ENCODE results near the gene C5orf34. TPM values are rescaled to one million over a fixed set of nuclear protein-coding genes. Genes with fewer than 3 reads are reported as not detected.

Gene C5orf34
- total RNA-seq, 2 donors from 2014 or later, result 1.5 to 4.5 TPM

GRCh38 chr5:43484106-43484849 lies 30.7 kb downstream of the C5orf34 start:
- TF ChIP-seq POLR2A (IDR thresholded peaks at IDR 0.05), result no peak
- TF ChIP-seq CTCF (IDR thresholded peaks at IDR 0.05), result peak; percentile 52 to 81 (median 74)
- peak; percentile 6 for TF ChIP-seq POLR2AphosphoS5 (IDR thresholded peaks at IDR 0.05)
- 3% methylated on average over 32 of the region's 32 CpGs for WGBS
- no peaks in the 10 kb centered on the region for H3K36me3 ChIP-seq
- H3K27me3 ChIP-seq (replicated peaks; ENCODE audit: insufficient read depth), result no peaks in the 10 kb centered on the region
- peak; percentile 81 for DNase-seq (ENCODE audit: low spot score)
- H3K4me1 ChIP-seq (replicated peaks), result no peaks in the 10 kb centered on the region
- intact Hi-C loops (cut with DNase I), result loop anchor here (5.0 to 10.0 kb wide), 4 partner anchors 33 to 377 kb away; partner anchors contain the start of genes C5orf34 and HMGCS1
- no peaks in the 10 kb centered on the region for H3K9me3 ChIP-seq
- H3K27ac ChIP-seq, result peak overlapping the region; percentile 95 to 96
- H3K4me3 ChIP-seq, result peak overlapping the region; percentile 76 to 93

GRCh38 chr5:43483298-43484105 lies 31.4 kb downstream of the C5orf34 start, which contains the start of gene TMEM267:
TMEM267 (minus strand) TSS chr5:43483865; CDS start chr5:43453969, 29,896 bp downstream.
- TF ChIP-seq POLR2AphosphoS5 (IDR thresholded peaks at IDR 0.05) (peak; percentile 73), POLR2A (IDR thresholded peaks at IDR 0.05) (peak; percentile 76), CTCF (IDR thresholded peaks at IDR 0.05) (no peak)
- Histone ChIP-seq H3K4me1 (replicated peaks) (no peaks in the 10 kb centered on the region), H3K27me3 (replicated peaks; ENCODE audit: insufficient read depth) (no peaks in the 10 kb centered on the region), H3K4me3 (peak within 1 kb of the TSS; percentile 76 to 93), H3K9me3 (no peaks in the 10 kb centered on the region), H3K36me3 (no peaks in the 10 kb centered on the region), H3K27ac (peak within 1 kb of the TSS; percentile 95 to 96)
- peak; percentile 92 for DNase-seq (ENCODE audit: low spot score)
- intact Hi-C loops (cut with DNase I), result loop anchor here (5.0 to 10.0 kb wide), 4 partner anchors 34 to 376 kb away; partner anchors contain the start of genes C5orf34 and HMGCS1
- under 1% methylated on average over 62 of the region's 62 CpGs for WGBS

GRCh38 chr5:43482490-43483297 lies 32.3 kb downstream of the C5orf34 start:
- TF ChIP-seq POLR2AphosphoS5 (IDR thresholded peaks at IDR 0.05), result no peak
- no peak for TF ChIP-seq CTCF (IDR thresholded peaks at IDR 0.05)
- no peak for TF ChIP-seq POLR2A (IDR thresholded peaks at IDR 0.05)
- H3K4me3 ChIP-seq, result peak overlapping the region; percentile 76 to 93
- peak overlapping the region; percentile 95 to 96 for H3K27ac ChIP-seq
- no peaks in the 10 kb centered on the region for H3K9me3 ChIP-seq
- no peaks in the 10 kb centered on the region for H3K27me3 ChIP-seq (replicated peaks; ENCODE audit: insufficient read depth)
- WGBS, result 43% methylated on average over 6 of the region's 6 CpGs
- no peaks in the 10 kb centered on the region for H3K4me1 ChIP-seq (replicated peaks)
- intact Hi-C loops (cut with DNase I), result loop anchor here (5.0 to 10.0 kb wide), 4 partner anchors 35 to 375 kb away; partner anchors contain the start of genes C5orf34 and HMGCS1
- no peak for DNase-seq (ENCODE audit: low spot score)
- H3K36me3 ChIP-seq, result no peaks in the 10 kb centered on the region

GRCh38 chr5:43469671-43470391 lies 45.1 kb downstream of the C5orf34 start:
- DNase-seq (ENCODE audit: low spot score), result no peak
- Histone ChIP-seq H3K27me3 (replicated peaks; ENCODE audit: insufficient read depth) (no peaks in the 10 kb centered on the region), H3K27ac (no peak overlapping the region), H3K9me3 (no peaks in the 10 kb centered on the region), H3K4me3 (no peak overlapping the region), H3K4me1 (replicated peaks) (no peaks in the 10 kb centered on the region), H3K36me3 (no peaks in the 10 kb centered on the region)
- TF ChIP-seq POLR2AphosphoS5 (IDR thresholded peaks at IDR 0.05), result no peak
- TF ChIP-seq CTCF (IDR thresholded peaks at IDR 0.05), result no peak
- no peak for TF ChIP-seq POLR2A (IDR thresholded peaks at IDR 0.05)
- intact Hi-C loops (cut with DNase I), result no loop called here
- 73% methylated on average over 6 of the region's 6 CpGs for WGBS

All from prostate gland (tissue), 2 donors.